Measurements from ENCODE around the gene CCDC7.
"Not testable (repeated sequence)": the region's sequence is repeated elsewhere in the genome, so short reads cannot be mapped to it uniquely, and the experiment has no call there.

Gene CCDC7

DNA sequence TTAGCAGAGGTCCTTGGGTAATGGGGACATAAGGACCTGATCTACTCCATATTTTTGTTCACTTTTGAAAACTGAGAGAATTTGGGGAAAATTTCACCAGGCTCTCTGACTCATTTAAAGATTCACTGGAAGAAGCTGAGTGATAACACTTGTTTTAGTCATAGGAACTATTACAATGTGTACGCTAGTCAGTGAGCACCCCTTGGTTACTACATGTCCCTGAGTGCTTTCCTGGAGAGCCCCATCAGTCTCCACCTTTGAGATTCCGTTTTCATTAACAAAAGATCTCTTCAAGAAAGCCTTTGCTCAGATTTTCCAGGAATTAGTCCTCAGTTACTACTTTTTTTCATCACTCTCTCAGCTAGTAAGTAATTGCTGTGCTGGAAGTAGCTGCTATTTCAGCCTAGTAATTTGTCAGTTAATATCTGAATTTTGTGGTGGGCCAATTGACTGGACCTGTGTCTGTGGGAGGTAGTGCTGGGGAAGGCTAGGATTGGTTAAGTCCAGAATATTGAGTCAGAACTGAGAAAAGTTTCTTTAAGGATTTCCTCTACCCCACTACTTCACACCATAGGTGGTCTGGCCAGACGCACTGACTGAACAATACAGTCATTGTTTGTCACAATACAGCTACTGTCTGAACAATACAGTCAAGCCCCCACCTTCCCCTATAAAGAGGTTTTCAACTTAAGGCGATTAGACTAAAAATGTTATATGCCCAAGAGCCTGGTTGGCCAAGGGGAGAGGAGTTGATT lies 235.0 kb downstream of the CCDC7 start:
- FAIRE-seq (no peak), DNase-seq (ENCODE audit: insufficient read length, low spot score) (no peak)

GRCh38 chr10:32684291-32684690 lies 238.4 kb downstream of the CCDC7 start:
- no peak for FAIRE-seq
- TF ChIP-seq POLR2AphosphoS5 (IDR thresholded peaks at IDR 0.05; ENCODE audit: low read depth, low read length) (no peak), SPI1 (IDR thresholded peaks at IDR 0.05; ENCODE audit: low read depth, low read length) (no peak), TAF1 (IDR thresholded peaks at IDR 0.05; ENCODE audit: low read depth, low read length) (no peak), POU2F2 (IDR thresholded peaks at IDR 0.05; ENCODE audit: low read depth, low read length) (no peak), PAX5 (IDR thresholded peaks at IDR 0.05; ENCODE audit: insufficient read depth, low read length, severe bottlenecking) (no peak), POLR2A (IDR thresholded peaks at IDR 0.05; ENCODE audit: low read depth, low read length) (no peak)
- DNase-seq (ENCODE audit: insufficient read length, low spot score) = no peak

More for the DNA sequence above, 235.0 kb downstream of the CCDC7 start:
- TF ChIP-seq POLR2A (IDR thresholded peaks at IDR 0.05; ENCODE audit: low read depth, low read length) (no peak), PAX5 (IDR thresholded peaks at IDR 0.05; ENCODE audit: insufficient read depth, low read length, severe bottlenecking) (no peak), SPI1 (IDR thresholded peaks at IDR 0.05; ENCODE audit: low read depth, low read length) (no peak), POU2F2 (IDR thresholded peaks at IDR 0.05; ENCODE audit: low read depth, low read length) (no peak), POLR2AphosphoS5 (IDR thresholded peaks at IDR 0.05; ENCODE audit: low read depth, low read length) (no peak), TAF1 (IDR thresholded peaks at IDR 0.05; ENCODE audit: low read depth, low read length) (no peak)

- TF ChIP-seq TAF1 (IDR thresholded peaks at IDR 0.05; ENCODE audit: low read depth, low read length) = no peak
- no peak for TF ChIP-seq SPI1 (IDR thresholded peaks at IDR 0.05; ENCODE audit: low read depth, low read length)
- TF ChIP-seq PAX5 (IDR thresholded peaks at IDR 0.05; ENCODE audit: insufficient read depth, low read length, severe bottlenecking) = no peak
- no peak for TF ChIP-seq POU2F2 (IDR thresholded peaks at IDR 0.05; ENCODE audit: low read depth, low read length)
- no peak for TF ChIP-seq POLR2AphosphoS5 (IDR thresholded peaks at IDR 0.05; ENCODE audit: low read depth, low read length)
- TF ChIP-seq POLR2A (IDR thresholded peaks at IDR 0.05; ENCODE audit: low read depth, low read length) = no peak
- no peak for FAIRE-seq
- no peak for DNase-seq (ENCODE audit: insufficient read length, low spot score)
Measured at GRCh38 chr10:32687116-32687515, 241.2 kb downstream of the CCDC7 start.

DNA sequence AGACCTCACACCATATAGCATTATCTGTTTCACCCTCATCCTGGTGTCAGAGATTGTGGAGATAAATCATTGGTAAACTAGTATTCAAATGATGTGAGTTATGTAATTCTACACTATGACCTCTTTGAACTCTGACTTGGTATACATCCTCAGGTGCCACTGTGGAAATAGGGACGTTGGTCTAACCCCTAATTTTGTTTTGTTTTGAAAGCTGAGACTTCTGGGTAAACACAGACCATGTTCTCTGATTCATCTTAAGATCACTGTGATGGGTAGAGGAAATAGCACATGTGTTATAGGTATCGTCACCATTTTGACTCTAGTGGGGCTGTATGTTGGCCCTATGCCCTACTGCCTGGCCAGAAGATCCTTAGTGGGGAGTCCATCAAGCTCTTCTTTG lies 241.6 kb downstream of the CCDC7 start:
- FAIRE-seq = no peak
- no peak for TF ChIP-seq PAX5 (IDR thresholded peaks at IDR 0.05; ENCODE audit: insufficient read depth, low read length, severe bottlenecking)
- no peak for TF ChIP-seq TAF1 (IDR thresholded peaks at IDR 0.05; ENCODE audit: low read depth, low read length)
- TF ChIP-seq POLR2A (IDR thresholded peaks at IDR 0.05; ENCODE audit: low read depth, low read length) = no peak
- no peak for TF ChIP-seq SPI1 (IDR thresholded peaks at IDR 0.05; ENCODE audit: low read depth, low read length)
- TF ChIP-seq POU2F2 (IDR thresholded peaks at IDR 0.05; ENCODE audit: low read depth, low read length) = no peak
- no peak for TF ChIP-seq POLR2AphosphoS5 (IDR thresholded peaks at IDR 0.05; ENCODE audit: low read depth, low read length)
- DNase-seq (ENCODE audit: insufficient read length, low spot score) = no peak

GRCh38 chr10:32692174-32692573 lies 246.2 kb downstream of the CCDC7 start:
- no peak for TF ChIP-seq POLR2A (IDR thresholded peaks at IDR 0.05; ENCODE audit: low read depth, low read length)
- TF ChIP-seq POU2F2 (IDR thresholded peaks at IDR 0.05; ENCODE audit: low read depth, low read length) = no peak
- TF ChIP-seq TAF1 (IDR thresholded peaks at IDR 0.05; ENCODE audit: low read depth, low read length) = no peak
- TF ChIP-seq PAX5 (IDR thresholded peaks at IDR 0.05; ENCODE audit: insufficient read depth, low read length, severe bottlenecking) = no peak
- TF ChIP-seq POLR2AphosphoS5 (IDR thresholded peaks at IDR 0.05; ENCODE audit: low read depth, low read length) = no peak
- TF ChIP-seq SPI1 (IDR thresholded peaks at IDR 0.05; ENCODE audit: low read depth, low read length) = no peak
- DNase-seq (ENCODE audit: insufficient read length, low spot score) = no peak
- no peak for FAIRE-seq

DNA sequence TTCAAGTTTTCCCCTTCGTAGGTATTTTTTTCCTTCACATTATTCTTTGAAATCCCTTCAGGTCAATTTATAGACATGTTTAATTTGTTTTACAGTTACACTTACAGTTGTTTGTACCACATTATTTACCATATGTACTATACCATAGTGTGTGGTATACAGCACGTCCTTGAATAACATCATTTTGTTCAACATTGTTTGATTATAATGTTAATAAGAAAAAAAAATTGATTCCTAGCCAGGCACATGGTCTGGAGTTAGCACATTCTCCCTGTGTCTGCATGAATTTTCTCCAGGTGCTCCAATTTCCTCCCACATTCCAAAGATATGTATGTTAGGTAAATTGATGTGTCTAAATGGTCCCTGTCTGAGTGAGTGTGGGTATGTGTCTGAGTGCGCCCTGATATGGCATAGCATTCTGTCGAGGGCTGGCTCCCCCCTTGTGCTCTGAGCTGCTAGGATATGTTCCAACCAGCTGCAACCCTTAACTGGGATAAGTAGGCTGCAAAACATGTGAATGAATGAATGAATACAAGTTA lies 247.6 kb downstream of the CCDC7 start:
- DNase-seq (ENCODE audit: insufficient read length, low spot score) (no peak), FAIRE-seq (no peak)
- TF ChIP-seq POU2F2 (IDR thresholded peaks at IDR 0.05; ENCODE audit: low read depth, low read length) = no peak

DNA sequence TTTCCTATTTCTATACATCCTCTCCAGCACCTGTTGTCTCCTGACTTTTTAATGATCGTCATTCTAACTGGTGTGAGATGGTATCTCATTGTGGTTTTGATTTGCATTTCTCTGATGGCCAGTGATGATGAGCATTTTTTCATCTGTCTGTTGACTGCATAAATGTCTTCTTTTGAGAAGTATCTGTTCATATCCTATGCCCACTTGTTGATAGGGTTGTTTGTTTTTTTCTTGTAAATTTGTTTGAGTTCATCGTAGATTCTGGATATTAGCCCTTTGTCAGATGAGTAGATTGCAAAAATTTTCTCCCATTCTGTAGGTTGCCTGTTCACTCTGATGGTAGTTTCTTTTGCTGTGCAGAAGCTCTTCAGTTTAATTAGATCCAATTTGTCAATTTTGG lies 253.7 kb downstream of the CCDC7 start:
- FAIRE-seq; DNase-seq (ENCODE audit: insufficient read length, low spot score): not testable (repeated sequence)

GRCh38 chr10:32713560-32713959 lies 267.6 kb downstream of the CCDC7 start:
- DNase-seq (ENCODE audit: insufficient read length, low spot score) (no peak), FAIRE-seq (no peak)
- TF ChIP-seq POLR2AphosphoS5 (IDR thresholded peaks at IDR 0.05; ENCODE audit: low read depth, low read length) (no peak), POU2F2 (IDR thresholded peaks at IDR 0.05; ENCODE audit: low read depth, low read length) (no peak), TAF1 (IDR thresholded peaks at IDR 0.05; ENCODE audit: low read depth, low read length) (no peak), PAX5 (IDR thresholded peaks at IDR 0.05; ENCODE audit: insufficient read depth, low read length, severe bottlenecking) (no peak), SPI1 (IDR thresholded peaks at IDR 0.05; ENCODE audit: low read depth, low read length) (no peak), POLR2A (IDR thresholded peaks at IDR 0.05; ENCODE audit: low read depth, low read length) (no peak)

GRCh38 chr10:32731527-32731926 lies 285.6 kb downstream of the CCDC7 start:
- TF ChIP-seq POU2F2 (IDR thresholded peaks at IDR 0.05; ENCODE audit: low read depth, low read length) (no peak), POLR2AphosphoS5 (IDR thresholded peaks at IDR 0.05; ENCODE audit: low read depth, low read length) (no peak), SPI1 (IDR thresholded peaks at IDR 0.05; ENCODE audit: low read depth, low read length) (no peak), PAX5 (IDR thresholded peaks at IDR 0.05; ENCODE audit: insufficient read depth, low read length, severe bottlenecking) (no peak), POLR2A (IDR thresholded peaks at IDR 0.05; ENCODE audit: low read depth, low read length) (no peak), TAF1 (IDR thresholded peaks at IDR 0.05; ENCODE audit: low read depth, low read length) (no peak)
- DNase-seq (ENCODE audit: insufficient read length, low spot score) (no peak), FAIRE-seq (no peak)

- DNase-seq (ENCODE audit: insufficient read length, low spot score) = no peak
- TF ChIP-seq PAX5 (IDR thresholded peaks at IDR 0.05; ENCODE audit: insufficient read depth, low read length, severe bottlenecking) = no peak
- no peak for TF ChIP-seq POLR2AphosphoS5 (IDR thresholded peaks at IDR 0.05; ENCODE audit: low read depth, low read length)
- no peak for TF ChIP-seq POU2F2 (IDR thresholded peaks at IDR 0.05; ENCODE audit: low read depth, low read length)
- TF ChIP-seq TAF1 (IDR thresholded peaks at IDR 0.05; ENCODE audit: low read depth, low read length) = no peak
- TF ChIP-seq POLR2A (IDR thresholded peaks at IDR 0.05; ENCODE audit: low read depth, low read length) = no peak
- TF ChIP-seq SPI1 (IDR thresholded peaks at IDR 0.05; ENCODE audit: low read depth, low read length) = no peak
- no peak for FAIRE-seq
Measured at GRCh38 chr10:32738958-32739357, 293.0 kb downstream of the CCDC7 start.

All from GM12891 (cell line).